ENCODE results near the gene CKS1B. TPM values are rescaled to one million over a fixed set of nuclear protein-coding genes. Genes with fewer than 3 reads are reported as not detected.
"Not testable (repeated sequence)": the region's sequence is repeated elsewhere in the genome, so short reads cannot be mapped to it uniquely, and the experiment has no call there.

The CKS1B gene
- total RNA-seq, 2 experiments from 2014 or later = 156 TPM

- Mint-ChIP-seq H3K4me3 (peak overlapping the region; percentile 14), H3K36me3 (peaks cover 12% of the 10 kb centered on the region), H3K9me3 (no peaks in the 10 kb centered on the region), H3K4me1 (peaks cover 32% of the 10 kb centered on the region), H3K27me3 (no peaks in the 10 kb centered on the region), H3K27ac (peak overlapping the region; percentile 76)
- DNase-seq = no peak
Measured at GRCh38 chr1:154969246-154969645, 5.2 kb upstream of the CKS1B start.

GRCh38 chr1:154969860-154970452, 4.5 kb upstream of the CKS1B start:
- Mint-ChIP-seq H3K36me3 (peaks cover 12% of the 10 kb centered on the region), H3K27me3 (no peaks in the 10 kb centered on the region), H3K9me3 (no peaks in the 10 kb centered on the region), H3K4me1 (peaks cover 30% of the 10 kb centered on the region), H3K27ac (no peak overlapping the region), H3K4me3 (no peak overlapping the region)
- no peak for DNase-seq

GRCh38 chr1:154970631-154971340, 3.7 kb upstream of the CKS1B start, which contains the start of gene SHC1:
Gene SHC1, minus strand, starts transcription at chr1:154970747. Its CDS starts 221 bp downstream, at chr1:154970526.
- Mint-ChIP-seq H3K4me3 (peak within 1 kb of the TSS; percentile 43), H3K4me1 (peaks cover 30% of the 10 kb centered on the region), H3K9me3 (no peaks in the 10 kb centered on the region), H3K27ac (peak within 1 kb of the TSS; percentile 51), H3K36me3 (peaks cover 6% of the 10 kb centered on the region), H3K27me3 (no peaks in the 10 kb centered on the region)
- no peak for DNase-seq

GRCh38 chr1:154971341-154971998, 3.0 kb upstream of the CKS1B start:
- Mint-ChIP-seq H3K27ac (no peak overlapping the region), H3K27me3 (no peaks in the 10 kb centered on the region), H3K4me1 (peaks cover 30% of the 10 kb centered on the region), H3K4me3 (peak overlapping the region; percentile 37), H3K9me3 (no peaks in the 10 kb centered on the region), H3K36me3 (peaks cover 8% of the 10 kb centered on the region)
- DNase-seq = no peak

- DNase-seq = no peak
- Mint-ChIP-seq H3K9me3 (no peaks in the 10 kb centered on the region), H3K4me3 (no peak overlapping the region), H3K27me3 (no peaks in the 10 kb centered on the region), H3K36me3 (peaks cover 15% of the 10 kb centered on the region), H3K27ac (peak overlapping the region; percentile 39), H3K4me1 (peaks cover 30% of the 10 kb centered on the region)
Measured at GRCh38 chr1:154972213-154972516, 2.3 kb upstream of the CKS1B start.

- H3K36me3 Mint-ChIP-seq = peaks cover 19% of the 10 kb centered on the region
- H3K27ac Mint-ChIP-seq = peak overlapping the region; percentile 39
- peaks cover 30% of the 10 kb centered on the region for H3K4me1 Mint-ChIP-seq
- no peaks in the 10 kb centered on the region for H3K9me3 Mint-ChIP-seq
- no peak for DNase-seq
- H3K27me3 Mint-ChIP-seq = no peaks in the 10 kb centered on the region
- no peak overlapping the region for H3K4me3 Mint-ChIP-seq
Measured at GRCh38 chr1:154972517-154973343, 1.8 kb upstream of the CKS1B start.

GRCh38 chr1:154973344-154974101, 958 bp upstream of the CKS1B start:
- H3K4me1 Mint-ChIP-seq = peaks cover 27% of the 10 kb centered on the region
- H3K27me3 Mint-ChIP-seq = no peaks in the 10 kb centered on the region
- H3K27ac Mint-ChIP-seq = no peak overlapping the region
- DNase-seq = peak; percentile 91
- H3K9me3 Mint-ChIP-seq = no peaks in the 10 kb centered on the region
- H3K4me3 Mint-ChIP-seq = no peak overlapping the region
- H3K36me3 Mint-ChIP-seq = peaks cover 23% of the 10 kb centered on the region

GRCh38 chr1:154974808-154975408, 427 bp downstream of the CKS1B start:
- Mint-ChIP-seq H3K4me3 (no peak overlapping the region), H3K27me3 (no peaks in the 10 kb centered on the region), H3K9me3 (no peaks in the 10 kb centered on the region), H3K27ac (no peak overlapping the region), H3K36me3 (peaks cover 31% of the 10 kb centered on the region), H3K4me1 (peaks cover 21% of the 10 kb centered on the region)
- peak; percentile 93 for DNase-seq

- Mint-ChIP-seq H3K27me3 (no peaks in the 10 kb centered on the region), H3K27ac (no peak overlapping the region), H3K4me3 (no peak overlapping the region), H3K4me1 (peaks cover 21% of the 10 kb centered on the region), H3K9me3 (no peaks in the 10 kb centered on the region), H3K36me3 (peaks cover 32% of the 10 kb centered on the region)
- peak; percentile 72 for DNase-seq
Measured at GRCh38 chr1:154975409-154976059, 1.1 kb downstream of the CKS1B start.

GRCh38 chr1:154977762-154978161, 3.3 kb downstream of the CKS1B start:
- H3K4me3 Mint-ChIP-seq, H3K27ac Mint-ChIP-seq, H3K9me3 Mint-ChIP-seq, H3K4me1 Mint-ChIP-seq, H3K27me3 Mint-ChIP-seq, DNase-seq: not testable (repeated sequence)
- H3K36me3 Mint-ChIP-seq = peaks cover 32% of the 10 kb centered on the region

- Mint-ChIP-seq H3K36me3 (peaks cover 32% of the 10 kb centered on the region), H3K4me1 (peaks cover 3% of the 10 kb centered on the region), H3K27me3 (no peaks in the 10 kb centered on the region), H3K27ac (no peak overlapping the region), H3K9me3 (no peaks in the 10 kb centered on the region), H3K4me3 (no peak overlapping the region)
- DNase-seq = no peak
Measured at GRCh38 chr1:154978360-154978759, 3.9 kb downstream of the CKS1B start.

- no peak overlapping the region for H3K27ac Mint-ChIP-seq
- no peaks in the 10 kb centered on the region for H3K9me3 Mint-ChIP-seq
- DNase-seq = no peak
- H3K27me3 Mint-ChIP-seq = no peaks in the 10 kb centered on the region
- H3K4me1 Mint-ChIP-seq = peaks cover 9% of the 10 kb centered on the region
- H3K36me3 Mint-ChIP-seq = peaks cover 29% of the 10 kb centered on the region
- no peak overlapping the region for H3K4me3 Mint-ChIP-seq
Measured at GRCh38 chr1:154982341-154982740, 7.9 kb downstream of the CKS1B start.

GRCh38 chr1:154982897-154983648, 8.6 kb downstream of the CKS1B start, which contains the start of gene FLAD1:
Gene FLAD1, plus strand, starts transcription at chr1:154983344. Its CDS starts 351 bp downstream, at chr1:154983695.
- H3K4me3 Mint-ChIP-seq = no peak within 1 kb of the TSS
- H3K4me1 Mint-ChIP-seq = peaks cover 11% of the 10 kb centered on the region
- H3K9me3 Mint-ChIP-seq = no peaks in the 10 kb centered on the region
- peaks cover 24% of the 10 kb centered on the region for H3K36me3 Mint-ChIP-seq
- no peak within 1 kb of the TSS for H3K27ac Mint-ChIP-seq
- no peaks in the 10 kb centered on the region for H3K27me3 Mint-ChIP-seq
- peak; percentile 97 for DNase-seq

Measured in activated naive CD8-positive, alpha-beta T cell treated with anti-CD3 and anti-CD28 coated beads for 36 hours (primary cell).